Measurements from ENCODE around the gene NPC1. TPM values are rescaled to one million over a fixed set of nuclear protein-coding genes. Genes with fewer than 3 reads are reported as not detected.
"Not testable (repeated sequence)": the region's sequence is repeated elsewhere in the genome, so short reads cannot be mapped to it uniquely, and the experiment has no call there.

NPC1 gene
- polyA plus RNA-seq, 1 donor from 2014 or later: 10.7 TPM

- Mint-ChIP-seq H3K9me3 (no peaks in the 10 kb centered on the region), H3K36me3 (no peaks in the 10 kb centered on the region), H3K4me1 (peaks cover 2 to 14% (median 8%) of the 10 kb centered on the region in 3 donors), H3K27me3 (peaks cover 24% of the 10 kb centered on the region), H3K27ac (peak overlapping the region in 1 of 3 donors; percentile 38), H3K4me3 (peak overlapping the region in 1 of 4 donors; percentile 43)
These were observed 31.2 kb upstream of the NPC1 start for GRCh38 chr18:23617412-23618014.

GRCh38 chr18:23616258-23616657 lies 30.0 kb upstream of the NPC1 start:
- Mint-ChIP-seq H3K27ac (no peak overlapping the region), H3K27me3 (peaks cover 24% of the 10 kb centered on the region), H3K4me1 (peaks cover 3 to 12% (median 8%) of the 10 kb centered on the region in 3 donors), H3K4me3 (no peak overlapping the region), H3K36me3 (no peaks in the 10 kb centered on the region), H3K9me3 (no peaks in the 10 kb centered on the region)

DNA sequence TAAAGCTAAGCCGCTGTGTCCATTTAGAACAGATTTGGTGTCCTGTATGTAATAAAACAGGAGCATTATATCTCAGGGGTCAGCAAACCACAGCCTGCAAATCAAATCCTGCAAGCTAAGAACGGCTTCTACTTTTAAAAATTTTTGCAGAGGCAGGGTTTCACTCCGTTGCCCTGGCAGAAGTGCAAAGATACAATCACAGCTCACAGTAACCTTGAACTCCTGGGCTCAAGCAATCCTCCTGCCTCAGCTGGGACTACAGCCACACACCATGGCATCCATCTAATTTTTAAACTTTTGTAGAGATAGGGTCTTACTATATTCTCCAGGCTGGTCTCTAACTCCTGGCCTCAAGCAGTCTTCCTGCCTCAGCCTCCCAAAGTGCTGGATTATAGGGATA lies 28.6 kb upstream of the NPC1 start:
- Mint-ChIP-seq H3K36me3 (no peaks in the 10 kb centered on the region), H3K4me3 (no peak overlapping the region), H3K4me1 (peaks cover 3 to 12% (median 8%) of the 10 kb centered on the region in 3 donors), H3K27ac (no peak overlapping the region), H3K9me3 (no peaks in the 10 kb centered on the region), H3K27me3 (peaks cover 18% of the 10 kb centered on the region)

GRCh38 chr18:23614413-23614812 lies 28.1 kb upstream of the NPC1 start:
- no peak overlapping the region for H3K27ac Mint-ChIP-seq
- H3K27me3 Mint-ChIP-seq: peaks cover 16% of the 10 kb centered on the region
- peaks cover 3 to 9% (median 8%) of the 10 kb centered on the region in 3 donors for H3K4me1 Mint-ChIP-seq
- H3K4me3 Mint-ChIP-seq: no peak overlapping the region
- no peaks in the 10 kb centered on the region for H3K9me3 Mint-ChIP-seq
- no peaks in the 10 kb centered on the region for H3K36me3 Mint-ChIP-seq

DNA sequence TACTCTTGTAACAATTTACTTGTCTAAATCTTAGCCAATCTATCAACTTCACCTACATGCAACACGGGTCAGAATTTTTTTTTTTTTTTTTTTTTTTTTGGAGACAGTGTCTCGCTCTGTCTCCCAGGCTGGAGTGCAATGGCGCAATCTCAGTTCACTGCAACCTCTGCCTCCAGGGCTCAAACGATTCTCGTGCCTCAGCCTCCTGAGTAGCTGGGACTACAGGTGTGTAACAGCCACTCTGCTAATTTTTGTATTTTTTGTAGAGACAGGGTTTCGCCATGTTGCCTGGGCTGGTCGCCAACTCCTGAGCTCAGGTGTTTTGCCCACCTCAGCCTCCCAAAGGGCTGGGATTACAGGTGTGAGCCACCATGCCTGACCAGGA lies 26.8 kb upstream of the NPC1 start:
- H3K36me3 Mint-ChIP-seq, H3K4me3 Mint-ChIP-seq, H3K9me3 Mint-ChIP-seq, H3K27ac Mint-ChIP-seq, H3K4me1 Mint-ChIP-seq: not testable (repeated sequence)
- peaks cover 12% of the 10 kb centered on the region for H3K27me3 Mint-ChIP-seq

GRCh38 chr18:23612434-23613090 lies 26.3 kb upstream of the NPC1 start:
- Mint-ChIP-seq H3K4me3 (no peak overlapping the region), H3K27ac (no peak overlapping the region), H3K4me1 (peaks cover 2 to 3% (median 3%) of the 10 kb centered on the region in 3 donors), H3K9me3 (no peaks in the 10 kb centered on the region), H3K27me3 (peaks cover 7% of the 10 kb centered on the region), H3K36me3 (no peaks in the 10 kb centered on the region)

GRCh38 chr18:23609390-23610023 lies 23.2 kb upstream of the NPC1 start:
- peaks cover 0 to 3% (median 0%) of the 10 kb centered on the region in 3 donors for H3K4me1 Mint-ChIP-seq
- no peak overlapping the region for H3K4me3 Mint-ChIP-seq
- H3K9me3 Mint-ChIP-seq: no peaks in the 10 kb centered on the region
- peaks cover 6% of the 10 kb centered on the region for H3K27me3 Mint-ChIP-seq
- no peak overlapping the region for H3K27ac Mint-ChIP-seq
- H3K36me3 Mint-ChIP-seq: no peaks in the 10 kb centered on the region

GRCh38 chr18:23608211-23608610 lies 21.9 kb upstream of the NPC1 start:
- no peaks in the 10 kb centered on the region for H3K9me3 Mint-ChIP-seq
- peaks cover 0 to 3% (median 0%) of the 10 kb centered on the region in 3 donors for H3K4me1 Mint-ChIP-seq
- no peaks in the 10 kb centered on the region for H3K36me3 Mint-ChIP-seq
- H3K27ac Mint-ChIP-seq: no peak overlapping the region
- no peak overlapping the region for H3K4me3 Mint-ChIP-seq
- H3K27me3 Mint-ChIP-seq: peaks cover 6% of the 10 kb centered on the region

- Mint-ChIP-seq H3K4me3 (no peak overlapping the region), H3K27me3 (peaks cover 6% of the 10 kb centered on the region), H3K4me1 (no peaks in the 10 kb centered on the region), H3K36me3 (no peaks in the 10 kb centered on the region), H3K27ac (peak overlapping the region in 1 of 3 donors; percentile 53), H3K9me3 (no peaks in the 10 kb centered on the region)
These were observed 19.6 kb upstream of the NPC1 start for GRCh38 chr18:23605941-23606340.

- no peaks in the 10 kb centered on the region for H3K27me3 Mint-ChIP-seq
- no peak overlapping the region for H3K4me3 Mint-ChIP-seq
- peaks cover 0 to 7% (median 7%) of the 10 kb centered on the region in 3 donors for H3K4me1 Mint-ChIP-seq
- H3K36me3 Mint-ChIP-seq: no peaks in the 10 kb centered on the region
- H3K9me3 Mint-ChIP-seq: no peaks in the 10 kb centered on the region
- no peak overlapping the region for H3K27ac Mint-ChIP-seq
These were observed 13.5 kb upstream of the NPC1 start for GRCh38 chr18:23599809-23600208.

DNA sequence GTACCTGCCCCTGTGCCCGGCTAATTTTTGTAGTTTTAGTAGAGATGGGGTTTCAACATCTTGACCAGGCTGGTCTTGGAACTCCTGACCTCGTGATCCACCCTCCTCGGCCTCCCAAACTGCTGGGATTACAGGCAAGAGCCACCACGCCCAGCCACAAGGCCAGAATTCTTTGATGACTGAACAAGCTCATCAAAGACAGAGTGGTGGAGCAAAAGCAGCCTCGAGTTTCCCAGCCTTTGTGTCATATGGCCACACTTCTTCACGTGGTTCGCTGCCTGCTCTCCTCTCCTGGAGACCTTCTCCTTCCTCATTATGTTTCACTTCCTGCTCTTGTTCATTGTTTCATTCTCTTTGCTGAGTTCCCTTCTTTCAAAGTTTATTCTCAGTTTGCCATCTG lies 9.9 kb upstream of the NPC1 start:
- Mint-ChIP-seq H3K4me3 (peak overlapping the region in 1 of 4 donors; percentile 13), H3K27ac (no peak overlapping the region), H3K27me3 (no peaks in the 10 kb centered on the region), H3K4me1 (peaks cover 0 to 7% (median 7%) of the 10 kb centered on the region in 3 donors), H3K9me3 (no peaks in the 10 kb centered on the region), H3K36me3 (no peaks in the 10 kb centered on the region)

GRCh38 chr18:23595591-23595990 lies 9.3 kb upstream of the NPC1 start:
- Mint-ChIP-seq H3K27me3 (no peaks in the 10 kb centered on the region), H3K4me3 (no peak overlapping the region), H3K9me3 (no peaks in the 10 kb centered on the region), H3K36me3 (no peaks in the 10 kb centered on the region), H3K4me1 (peaks cover 0 to 7% (median 7%) of the 10 kb centered on the region in 3 donors), H3K27ac (no peak overlapping the region)

DNA sequence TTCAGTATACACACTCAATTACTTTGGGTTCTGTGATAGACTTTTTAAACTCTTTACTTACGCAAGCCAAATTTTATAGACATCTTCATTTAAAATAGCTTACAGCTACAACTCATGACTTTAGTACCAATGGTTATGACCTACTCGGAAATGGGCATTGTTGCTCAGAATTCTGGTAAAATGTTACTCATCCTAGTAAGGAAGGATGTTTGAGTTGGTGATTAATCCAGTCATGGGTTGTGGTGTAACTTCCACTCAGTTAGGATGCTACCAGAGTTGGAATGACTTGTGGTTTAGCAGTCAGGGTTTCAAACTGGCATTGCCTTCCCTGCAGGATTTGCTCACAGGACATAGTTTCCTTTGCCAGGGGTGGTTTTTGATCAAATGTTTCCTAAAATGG lies 7.4 kb upstream of the NPC1 start:
- Mint-ChIP-seq H3K4me3 (no peak overlapping the region), H3K27me3 (no peaks in the 10 kb centered on the region), H3K4me1 (peaks cover 0 to 7% (median 7%) of the 10 kb centered on the region in 3 donors), H3K36me3 (no peaks in the 10 kb centered on the region), H3K27ac (no peak overlapping the region), H3K9me3 (no peaks in the 10 kb centered on the region)

DNA sequence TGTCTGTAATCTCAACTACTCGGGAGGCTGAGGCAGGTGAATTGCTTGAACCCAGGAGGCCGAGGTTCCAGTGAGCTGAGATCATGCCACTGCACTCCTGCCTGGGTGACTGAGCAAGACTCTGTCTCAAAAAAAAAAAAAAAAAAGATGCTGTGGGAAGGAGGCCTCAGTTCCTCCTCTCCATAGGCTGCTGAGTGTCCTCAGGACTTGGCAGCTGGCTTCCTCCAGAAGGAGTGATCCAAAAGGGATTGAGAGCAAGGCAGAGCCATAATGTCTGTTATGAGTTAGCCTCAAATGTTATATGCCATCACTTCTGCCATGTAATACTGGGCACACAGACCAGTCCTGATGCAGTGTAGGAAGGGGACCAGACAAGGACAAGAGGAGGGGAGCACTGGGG lies 6.6 kb upstream of the NPC1 start:
- no peak overlapping the region for H3K4me3 Mint-ChIP-seq

GRCh38 chr18:23591011-23591410 lies 4.7 kb upstream of the NPC1 start:
- Mint-ChIP-seq H3K4me3 (peak overlapping the region in 1 of 4 donors; percentile 72), H3K36me3 (no peaks in the 10 kb centered on the region), H3K4me1 (peaks cover 0 to 4% (median 3%) of the 10 kb centered on the region in 3 donors), H3K27me3 (no peaks in the 10 kb centered on the region), H3K9me3 (no peaks in the 10 kb centered on the region), H3K27ac (no peak overlapping the region)

More for the DNA sequence above, 6.6 kb upstream of the NPC1 start:
- H3K4me1 Mint-ChIP-seq: peaks cover 0 to 7% (median 7%) of the 10 kb centered on the region in 3 donors
- H3K9me3 Mint-ChIP-seq: no peaks in the 10 kb centered on the region
- H3K27me3 Mint-ChIP-seq: no peaks in the 10 kb centered on the region
- H3K36me3 Mint-ChIP-seq: no peaks in the 10 kb centered on the region
- H3K27ac Mint-ChIP-seq: no peak overlapping the region

Data from IgD-negative memory B cell (primary cell).